ENCODE measurements around the gene ZNF462.

DNA sequence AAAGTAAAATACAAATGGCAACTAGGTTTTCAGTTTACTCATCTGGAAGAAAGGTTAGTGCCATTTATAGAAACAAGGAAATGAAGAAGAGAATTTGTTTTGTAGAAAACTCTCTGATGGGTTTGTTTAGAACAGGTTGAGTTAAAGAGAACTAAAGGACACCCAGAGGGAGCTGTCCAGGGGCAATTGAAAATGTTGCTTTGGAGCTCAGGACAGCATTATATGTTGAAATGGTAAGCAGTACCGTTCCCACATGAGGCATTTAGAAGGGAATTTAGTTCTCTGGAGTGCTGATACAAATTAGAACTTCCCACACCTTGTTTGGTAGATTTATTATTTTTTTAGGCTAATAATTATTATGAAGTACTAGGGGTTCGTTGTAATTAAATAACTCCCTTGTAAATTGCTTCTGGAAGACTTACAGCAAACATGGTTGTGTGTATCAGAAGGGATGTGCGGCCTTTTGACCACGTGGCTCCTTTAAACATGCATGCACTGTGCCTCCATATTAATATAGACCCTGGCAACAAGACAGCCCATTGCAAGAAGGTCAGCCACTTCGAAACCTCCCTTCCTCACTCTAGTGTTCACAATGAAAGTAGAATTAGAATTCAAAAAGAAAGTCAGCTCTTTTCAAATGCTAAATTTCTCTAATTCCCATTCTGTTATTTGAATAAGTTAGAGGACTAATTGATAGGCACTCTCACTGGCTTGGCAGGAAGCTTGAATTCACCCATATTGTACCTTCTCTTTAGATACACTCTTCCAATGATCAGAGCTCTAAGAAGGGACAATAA is 71.7 kb downstream of the ZNF462 start:
- no peak for TF ChIP-seq CTCF (IDR thresholded peaks at IDR 0.05; ENCODE audit: low read depth, low read length)
- no peak for TF ChIP-seq EZH2phosphoT487 (IDR thresholded peaks at IDR 0.05; ENCODE audit: low read depth)
